ENCODE data around the gene RAD50. TPM values are rescaled to one million over a fixed set of nuclear protein-coding genes. Genes with fewer than 3 reads are reported as not detected.
"Not testable (repeated sequence)": the region's sequence is repeated elsewhere in the genome, so short reads cannot be mapped to it uniquely, and the experiment has no call there.

RAD50 gene
- total RNA-seq, 1 donor from 2014 or later: 35.2 TPM

GRCh38 chr5:132561601-132562000 lies 4.8 kb downstream of the RAD50 start:
- TF ChIP-seq CTCF (conservative IDR thresholded peaks at IDR 0.05): no peak
- H3K4me3 Mint-ChIP-seq: no peak overlapping the region
- H3K9me3 Mint-ChIP-seq: peaks cover 3% of the 10 kb centered on the region
- no peaks in the 10 kb centered on the region for H3K27me3 Mint-ChIP-seq (ENCODE audit: low read depth)
- no peak overlapping the region for H3K27ac Mint-ChIP-seq (ENCODE audit: unreplicated experiment)
- H3K4me1 Mint-ChIP-seq: peaks cover 26% of the 10 kb centered on the region
- H3K36me3 Mint-ChIP-seq (ENCODE audit: low read depth): peaks cover 6% of the 10 kb centered on the region
- no peak for DNase-seq (ENCODE audit: low read depth, low spot score)

- not testable (repeated sequence) for H3K27me3 Mint-ChIP-seq (ENCODE audit: low read depth); H3K27ac Mint-ChIP-seq (ENCODE audit: unreplicated experiment); H3K9me3 Mint-ChIP-seq; H3K36me3 Mint-ChIP-seq (ENCODE audit: low read depth); H3K4me3 Mint-ChIP-seq; H3K4me1 Mint-ChIP-seq; DNase-seq (ENCODE audit: low read depth, low spot score)
Measured at GRCh38 chr5:132564555-132564954, 7.8 kb downstream of the RAD50 start.

- no peaks in the 10 kb centered on the region for H3K27me3 Mint-ChIP-seq (ENCODE audit: low read depth)
- H3K36me3 Mint-ChIP-seq (ENCODE audit: low read depth): peaks cover 6% of the 10 kb centered on the region
- no peaks in the 10 kb centered on the region for H3K4me1 Mint-ChIP-seq
- no peak for TF ChIP-seq CTCF (conservative IDR thresholded peaks at IDR 0.05)
- H3K4me3 Mint-ChIP-seq: no peak overlapping the region
- no peak for DNase-seq (ENCODE audit: low read depth, low spot score)
- peaks cover 3% of the 10 kb centered on the region for H3K9me3 Mint-ChIP-seq
- no peak overlapping the region for H3K27ac Mint-ChIP-seq (ENCODE audit: unreplicated experiment)
Measured at GRCh38 chr5:132566657-132567056, 9.9 kb downstream of the RAD50 start.

GRCh38 chr5:132576123-132576522 lies 19.3 kb downstream of the RAD50 start:
- TF ChIP-seq CTCF (conservative IDR thresholded peaks at IDR 0.05): no peak
- Mint-ChIP-seq H3K4me1 (no peaks in the 10 kb centered on the region), H3K9me3 (no peaks in the 10 kb centered on the region), H3K36me3 (ENCODE audit: low read depth) (peaks cover 26% of the 10 kb centered on the region), H3K27me3 (ENCODE audit: low read depth) (no peaks in the 10 kb centered on the region), H3K27ac (ENCODE audit: unreplicated experiment) (no peak overlapping the region), H3K4me3 (no peak overlapping the region)
- no peak for DNase-seq (ENCODE audit: low read depth, low spot score)

GRCh38 chr5:132584560-132584959 lies 27.8 kb downstream of the RAD50 start:
- H3K9me3 Mint-ChIP-seq; H3K4me3 Mint-ChIP-seq; H3K36me3 Mint-ChIP-seq (ENCODE audit: low read depth); H3K4me1 Mint-ChIP-seq; DNase-seq (ENCODE audit: low read depth, low spot score); H3K27ac Mint-ChIP-seq (ENCODE audit: unreplicated experiment); H3K27me3 Mint-ChIP-seq (ENCODE audit: low read depth): not testable (repeated sequence)

GRCh38 chr5:132586063-132586462 lies 29.3 kb downstream of the RAD50 start:
- Mint-ChIP-seq H3K4me1 (no peaks in the 10 kb centered on the region), H3K27ac (ENCODE audit: unreplicated experiment) (no peak overlapping the region), H3K36me3 (ENCODE audit: low read depth) (peaks cover 9% of the 10 kb centered on the region), H3K9me3 (peaks cover 2% of the 10 kb centered on the region), H3K27me3 (ENCODE audit: low read depth) (no peaks in the 10 kb centered on the region), H3K4me3 (no peak overlapping the region)
- DNase-seq (ENCODE audit: low read depth, low spot score): no peak
- TF ChIP-seq CTCF (conservative IDR thresholded peaks at IDR 0.05): no peak

GRCh38 chr5:132589467-132589866 lies 32.7 kb downstream of the RAD50 start:
- Mint-ChIP-seq H3K27ac (ENCODE audit: unreplicated experiment) (no peak overlapping the region), H3K27me3 (ENCODE audit: low read depth) (no peaks in the 10 kb centered on the region), H3K9me3 (no peaks in the 10 kb centered on the region), H3K4me3 (no peak overlapping the region), H3K4me1 (no peaks in the 10 kb centered on the region), H3K36me3 (ENCODE audit: low read depth) (peaks cover 6% of the 10 kb centered on the region)
- no peak for DNase-seq (ENCODE audit: low read depth, low spot score)
- no peak for TF ChIP-seq CTCF (conservative IDR thresholded peaks at IDR 0.05)

All from neural crest cell (in vitro differentiated cells).